ACHN (cell line): ENCODE measurements around the gene SLC19A3.
"Not testable (repeated sequence)": the region's sequence is repeated elsewhere in the genome, so short reads cannot be mapped to it uniquely, and the experiment has no call there.

Experiments used
- DNase-seq: peaks from one replicate; pipeline ENCODE4 v3.0.0-alpha.2; 2015
- in situ Hi-C: cut with HindIII; loops from 2 replicates; pipeline ENCODE4 v1.10.0; 2017; ENCODE audit warnings: low sequenced_read_pairs, low pct_ligation_motif_present, low pct_unique_long_range_greater_than_20kb

Gene SLC19A3

GRCh38 chr2:227707390-227707789, 10.4 kb downstream of the SLC19A3 start:
- DNase-seq = no peak
- in situ Hi-C loops = no loop called here

DNA sequence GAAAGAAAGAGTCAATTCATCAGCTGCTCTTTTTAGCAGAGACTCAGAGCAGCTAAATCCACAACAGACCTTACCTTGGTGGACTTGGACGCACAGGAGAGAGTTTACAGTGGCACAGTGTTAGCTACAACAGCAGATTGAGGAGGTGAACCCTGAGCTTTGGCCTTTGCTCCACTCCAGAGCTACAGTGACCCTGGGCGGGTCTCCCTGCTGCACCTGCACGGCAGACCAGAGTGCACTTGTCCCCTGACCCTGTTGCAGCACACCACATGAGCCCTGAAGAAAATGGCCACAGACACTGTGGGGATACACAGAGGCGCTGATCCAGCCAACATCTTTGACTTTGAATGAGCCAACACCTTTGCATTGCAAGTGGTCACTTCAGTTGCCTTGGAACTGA, 11.0 kb downstream of the SLC19A3 start:
- DNase-seq = no peak
- in situ Hi-C loops = no loop called here

DNA sequence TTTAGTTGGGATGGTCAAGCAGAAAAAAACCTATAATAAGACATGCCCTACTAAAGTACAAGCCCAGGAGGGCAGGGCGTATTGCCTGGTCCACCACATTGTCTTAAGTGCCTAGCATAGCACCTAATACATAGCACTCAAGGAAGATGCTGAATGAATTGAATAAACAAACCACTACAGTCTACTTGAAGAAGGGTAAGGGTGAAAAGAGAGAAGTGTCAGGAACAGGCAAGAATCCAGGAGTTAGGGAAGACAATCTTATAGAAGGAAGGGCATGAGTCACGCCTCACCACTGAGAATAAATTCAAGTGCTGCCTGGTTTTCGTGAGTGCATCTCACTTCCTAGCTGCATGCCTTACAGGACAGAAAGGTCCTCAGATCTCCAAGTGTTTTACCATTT, 13.9 kb downstream of the SLC19A3 start:
- in situ Hi-C loops = no loop called here
- DNase-seq = no peak

DNA sequence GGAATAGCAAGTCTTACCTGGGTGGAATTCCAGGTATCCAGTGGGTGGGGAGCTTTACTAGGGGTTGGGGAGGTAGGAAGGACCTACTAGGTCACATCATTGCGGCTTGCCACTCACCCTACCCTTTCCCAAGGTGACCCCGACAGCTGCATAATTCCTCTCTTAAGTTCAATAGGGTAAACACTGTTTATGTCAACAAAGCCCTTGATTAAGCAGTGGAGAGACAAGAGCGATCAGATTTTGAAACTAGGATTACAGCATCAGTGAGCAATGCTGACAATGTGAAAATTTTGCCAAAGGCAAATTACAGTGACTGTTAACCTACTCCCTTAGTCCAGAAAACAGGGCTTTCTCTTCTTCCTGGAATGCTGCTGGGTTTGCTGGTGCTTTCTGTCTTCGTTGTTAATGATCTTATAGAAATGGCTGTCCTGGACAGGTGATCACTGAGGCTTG, 14.5 kb downstream of the SLC19A3 start:
- DNase-seq = no peak
- in situ Hi-C loops = no loop called here

GRCh38 chr2:227701556-227701955, 16.3 kb downstream of the SLC19A3 start:
- in situ Hi-C loops = no loop called here
- no peak for DNase-seq

GRCh38 chr2:227696990-227697679, 20.7 kb downstream of the SLC19A3 start:
- no peak for DNase-seq
- in situ Hi-C loops = no loop called here

DNA sequence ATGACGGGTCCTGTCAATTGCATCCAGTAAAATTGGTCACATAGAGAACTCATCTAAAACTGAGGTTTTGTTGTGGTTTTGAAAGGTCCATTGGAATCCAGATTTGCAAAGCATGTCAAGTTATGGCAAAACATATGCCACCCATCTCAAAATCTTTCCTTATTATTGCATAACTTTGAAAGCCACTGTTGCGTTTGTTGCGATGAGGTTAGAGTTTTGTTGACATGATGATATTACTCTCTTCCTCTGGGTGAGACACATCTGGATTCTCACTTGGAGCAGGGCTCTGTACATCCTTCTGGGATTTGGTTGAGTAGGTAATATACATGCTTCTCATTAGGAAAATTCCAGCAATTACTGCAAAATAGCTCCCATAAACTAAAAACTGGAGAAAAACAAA, 30.6 kb downstream of the SLC19A3 start:
- no peak for DNase-seq
- in situ Hi-C loops = no loop called here

GRCh38 chr2:227684258-227684657, 33.6 kb downstream of the SLC19A3 start:
- in situ Hi-C loops = no loop called here

DNA sequence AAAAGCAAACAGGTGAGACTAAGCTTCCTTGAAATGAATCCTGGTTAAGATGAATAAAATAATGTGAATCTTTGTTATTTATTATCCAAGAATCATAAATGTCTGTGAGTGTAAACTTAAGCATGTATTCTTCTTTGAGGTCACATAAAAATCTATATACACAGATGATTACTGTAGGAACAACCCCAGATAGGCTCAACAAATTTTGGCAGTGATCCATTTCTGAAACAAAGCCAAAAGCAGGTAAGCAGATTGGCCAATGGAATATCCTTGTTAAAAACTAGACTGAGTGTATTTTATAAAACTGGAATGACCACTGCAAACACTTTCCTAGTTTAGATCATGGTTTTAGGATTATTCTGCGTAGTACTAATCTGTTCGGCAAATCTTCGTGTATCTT, 39.9 kb downstream of the SLC19A3 start:
- no peak for DNase-seq
- in situ Hi-C loops = no loop called here

More at GRCh38 chr2:227684258-227684657, 33.6 kb downstream of the SLC19A3 start:
- no peak for DNase-seq

- in situ Hi-C loops = no loop called here
- no peak for DNase-seq
Measured at GRCh38 chr2:227674485-227674884, 43.3 kb downstream of the SLC19A3 start.

GRCh38 chr2:227673620-227674019, 44.2 kb downstream of the SLC19A3 start:
- in situ Hi-C loops, DNase-seq: not testable (repeated sequence)

GRCh38 chr2:227671170-227671905, 46.5 kb downstream of the SLC19A3 start:
- in situ Hi-C loops = no loop called here
- no peak for DNase-seq

DNA sequence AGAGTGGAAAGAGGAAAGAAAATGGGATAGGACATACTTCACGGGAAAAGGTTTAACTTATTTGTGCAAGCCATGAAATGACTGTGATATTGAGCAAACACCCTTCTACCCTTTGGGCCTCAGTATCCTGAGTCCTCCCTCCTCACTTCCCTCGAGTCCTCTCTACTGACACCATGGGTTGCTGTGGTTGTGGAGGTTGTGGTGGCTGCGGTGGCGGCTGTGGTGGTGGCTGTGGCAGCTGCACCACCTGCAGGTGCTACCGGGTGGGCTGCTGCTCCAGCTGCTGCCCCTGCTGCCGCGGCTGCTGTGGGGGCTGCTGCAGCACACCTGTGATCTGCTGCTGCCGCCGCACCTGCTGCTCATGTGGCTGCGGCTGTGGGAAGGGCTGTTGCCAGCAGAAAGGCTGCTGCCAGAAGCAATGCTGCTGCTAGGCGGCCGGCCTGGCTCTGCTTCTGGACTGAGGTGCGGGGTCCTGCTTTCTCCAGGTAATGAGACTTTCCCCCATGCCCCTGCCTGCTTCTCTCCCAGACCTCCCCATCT, 51.1 kb downstream of the SLC19A3 start, which contains the start of gene SCYGR5:
Gene SCYGR5 (plus strand): TSS at position 174 of the 540 bp plus-strand sequence. CDS start 0 bp downstream, at position 174.
- in situ Hi-C loops, DNase-seq: not testable (repeated sequence)

DNA sequence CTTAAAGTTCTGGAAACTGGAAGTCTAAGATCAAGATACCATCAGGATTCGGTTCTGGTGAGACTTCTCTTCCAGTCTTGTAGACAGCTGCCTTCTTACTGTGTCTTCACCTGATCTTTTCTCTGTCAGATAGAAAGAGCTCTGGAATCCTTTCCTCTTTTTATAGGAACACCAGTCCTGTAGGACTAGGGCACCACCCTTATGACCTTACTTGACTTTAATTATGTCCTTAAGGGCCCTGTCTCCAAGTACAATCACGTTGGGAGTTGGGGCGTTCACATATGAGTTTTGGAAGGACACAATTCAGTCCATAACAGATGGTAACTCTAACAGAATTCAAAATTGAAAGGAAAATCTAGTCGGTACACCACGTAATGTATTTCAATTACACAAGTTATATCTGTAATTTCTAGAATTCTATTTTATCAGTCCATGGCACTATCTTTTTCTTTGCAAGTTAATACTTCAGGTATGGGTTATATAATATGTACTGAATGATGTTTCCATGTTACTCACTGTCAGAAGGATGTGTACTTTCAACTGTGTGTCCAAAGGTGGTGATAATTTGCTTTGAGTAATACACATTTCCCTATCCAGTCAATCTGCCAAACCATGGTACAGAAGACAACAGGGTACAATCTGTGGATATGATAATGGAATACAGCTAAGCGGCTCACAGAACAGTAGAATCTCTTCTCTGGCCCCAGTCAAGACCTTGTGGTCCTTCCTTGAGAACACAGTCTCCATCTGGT, 52.5 kb downstream of the SLC19A3 start:
- in situ Hi-C loops = no loop called here
- DNase-seq = no peak

DNA sequence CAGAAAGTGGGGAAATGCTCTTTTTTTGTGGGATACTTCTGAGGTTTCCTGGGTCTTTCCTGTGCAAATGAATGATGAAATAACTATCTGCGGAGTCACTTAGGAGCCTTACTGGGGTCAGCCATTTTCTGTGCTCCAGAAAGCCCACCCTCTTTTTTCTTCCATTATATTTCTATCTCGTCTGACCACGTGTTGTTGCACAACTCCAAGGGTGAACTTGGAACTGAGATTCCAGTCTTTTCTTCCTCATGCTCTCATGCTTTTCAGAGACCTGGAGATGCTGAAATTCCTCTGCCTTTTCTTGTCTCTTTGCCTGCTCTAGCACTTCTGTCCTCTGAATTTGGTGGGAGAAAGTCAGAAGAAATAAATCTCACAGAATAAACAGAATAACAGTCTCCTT, 56.0 kb downstream of the SLC19A3 start:
- no peak for DNase-seq
- in situ Hi-C loops = no loop called here

DNA sequence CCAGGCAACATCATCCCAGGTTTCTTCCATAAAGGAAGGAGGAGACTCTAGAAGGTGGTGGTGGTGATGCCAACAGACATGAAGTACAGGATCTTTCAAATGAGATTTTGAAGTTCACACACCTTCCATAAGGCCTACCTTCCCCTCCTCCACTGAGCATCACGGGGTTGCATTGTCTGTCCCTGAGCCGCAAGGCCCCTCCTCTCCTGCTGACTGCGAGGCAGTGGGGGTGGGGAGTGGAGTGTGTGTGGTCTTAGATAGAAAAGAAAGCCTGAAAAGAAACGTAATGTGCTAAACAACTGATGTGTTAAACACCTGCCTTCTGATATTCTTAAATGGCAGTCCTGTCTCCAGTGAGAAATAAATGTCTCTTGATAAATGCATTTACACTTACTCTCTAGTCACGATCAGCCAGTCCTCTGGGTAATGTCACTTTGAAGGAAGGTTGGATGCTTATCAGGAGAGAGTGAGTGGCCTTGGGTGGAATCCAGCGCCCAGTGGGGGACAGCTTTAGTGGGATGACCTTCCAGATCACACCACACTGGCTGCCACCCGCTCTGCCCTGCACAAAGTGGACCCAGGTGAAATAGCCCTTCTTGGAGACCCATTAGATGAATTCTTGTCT, 56.7 kb downstream of the SLC19A3 start:
- in situ Hi-C loops = no loop called here
- DNase-seq = no peak

DNA sequence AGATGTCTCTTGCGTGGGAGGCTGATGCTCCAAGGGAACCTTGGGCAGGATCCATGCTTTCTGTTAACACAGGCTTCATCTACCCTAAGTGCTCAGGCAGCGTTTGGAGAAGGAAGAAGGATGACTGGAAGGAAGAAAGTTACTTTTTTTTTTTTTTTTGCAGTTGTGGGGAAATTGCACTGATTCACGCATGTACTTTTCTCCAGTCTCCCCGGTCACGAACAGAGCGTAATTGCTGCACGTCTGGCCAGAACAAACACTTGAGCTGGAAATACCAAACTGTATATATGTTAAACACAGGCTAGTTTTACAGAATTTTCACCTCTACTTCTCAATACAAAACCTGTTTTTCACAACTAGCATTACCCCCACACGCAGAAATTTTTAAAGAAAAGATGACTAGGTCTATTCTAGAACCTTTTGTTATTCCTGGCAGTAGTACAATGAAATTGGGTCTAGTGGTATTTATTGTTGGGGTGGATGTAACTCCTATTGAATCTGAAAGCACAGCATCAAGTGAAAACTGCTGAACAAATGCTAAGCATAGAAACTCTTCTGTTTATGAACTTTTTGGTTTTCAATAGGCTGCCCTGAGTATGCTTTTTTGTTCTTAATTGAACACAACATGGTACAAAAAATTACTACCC, 60.5 kb downstream of the SLC19A3 start:
- in situ Hi-C loops = no loop called here
- DNase-seq = no peak

DNA sequence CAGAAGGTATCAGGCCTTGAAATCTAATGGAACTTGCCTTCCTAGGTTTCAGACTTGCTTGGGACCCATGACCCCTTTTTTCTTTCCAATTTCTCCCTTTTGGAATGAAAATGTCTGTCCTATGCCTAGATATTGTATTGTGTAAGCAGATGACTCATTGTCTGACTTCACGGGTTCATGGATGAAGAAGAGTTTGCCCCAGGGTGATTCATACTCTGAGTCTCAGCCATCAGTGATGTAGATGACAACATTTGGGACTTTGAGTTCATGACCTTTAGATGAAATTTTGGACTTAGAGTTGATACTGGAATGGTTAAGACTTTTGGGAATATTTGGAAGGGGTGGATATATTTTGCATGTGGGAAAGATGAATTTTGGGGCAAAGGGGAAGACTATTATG, 62.4 kb downstream of the SLC19A3 start:
- DNase-seq = peak; percentile 83
- in situ Hi-C loops = no loop called here
